H54 (cell line): ENCODE results near the gene GRIA2.
A peak's percentile ranks its signal among the peaks of the same experiment; 100 is the strongest.
"Not testable (repeated sequence)": the region's sequence is repeated elsewhere in the genome, so short reads cannot be mapped to it uniquely, and the experiment has no call there.

ENCODE experiments used
- DNase-seq: peaks from one replicate; pipeline ENCODE4 v3.0.0; 2011; ENCODE audit warnings: low spot score, mixed read lengths; ENCODE audit not compliant: insufficient read length
- FAIRE-seq: peaks from 3 replicates; lab custom pipeline; 2011; peaks lifted over from hg19 to GRCh38; lab: Jason Lieb, UNC
- POLR2A ChIP-seq: IDR thresholded peaks from 2 replicates; pipeline ENCODE4 v1.6.1; 2011; ENCODE audit warnings: low read depth, mild to moderate bottlenecking, low read length

The GRIA2 gene

GRCh38 chr4:157225096-157225495 lies 4.6 kb downstream of the GRIA2 start:
- FAIRE-seq (no peak), DNase-seq (no peak)
- TF ChIP-seq POLR2A: no peak

- DNase-seq (no peak), FAIRE-seq (no peak)
- TF ChIP-seq POLR2A: no peak
Observed at GRCh38 chr4:157226035-157226434, 5.5 kb downstream of the GRIA2 start.

GRCh38 chr4:157226601-157227000 lies 6.1 kb downstream of the GRIA2 start:
- DNase-seq: no peak
- FAIRE-seq: no peak
- TF ChIP-seq POLR2A: no peak

GRCh38 chr4:157231525-157231924 lies 11.0 kb downstream of the GRIA2 start:
- no peak for DNase-seq
- FAIRE-seq: no peak
- TF ChIP-seq POLR2A: no peak

GRCh38 chr4:157242871-157243270 lies 22.3 kb downstream of the GRIA2 start:
- no peak for TF ChIP-seq POLR2A
- DNase-seq (no peak), FAIRE-seq (no peak)

- FAIRE-seq (no peak), DNase-seq (no peak)
- no peak for TF ChIP-seq POLR2A
Observed at GRCh38 chr4:157244348-157244747, 23.8 kb downstream of the GRIA2 start.

- no peak for TF ChIP-seq POLR2A
- DNase-seq: no peak
- no peak for FAIRE-seq
Observed at GRCh38 chr4:157245351-157245750, 24.8 kb downstream of the GRIA2 start.

GRCh38 chr4:157246964-157247363 lies 26.4 kb downstream of the GRIA2 start:
- DNase-seq (no peak), FAIRE-seq (no peak)
- TF ChIP-seq POLR2A: no peak

- not testable (repeated sequence) for DNase-seq, FAIRE-seq
Observed at GRCh38 chr4:157258165-157258564, 37.6 kb downstream of the GRIA2 start.

- DNase-seq (no peak), FAIRE-seq (no peak)
- TF ChIP-seq POLR2A: no peak
Observed at GRCh38 chr4:157265281-157265680, 44.8 kb downstream of the GRIA2 start.

GRCh38 chr4:157270108-157270507 lies 49.6 kb downstream of the GRIA2 start:
- TF ChIP-seq POLR2A: no peak
- FAIRE-seq (no peak), DNase-seq (no peak)

GRCh38 chr4:157270552-157270951 lies 50.0 kb downstream of the GRIA2 start:
- FAIRE-seq (no peak), DNase-seq (no peak)
- no peak for TF ChIP-seq POLR2A

- FAIRE-seq (peak; percentile 87), DNase-seq (peak; percentile 2)
- TF ChIP-seq POLR2A: no peak
Observed at GRCh38 chr4:157271166-157271869, 50.8 kb downstream of the GRIA2 start.

GRCh38 chr4:157280673-157281072 lies 60.1 kb downstream of the GRIA2 start:
- DNase-seq (no peak), FAIRE-seq (no peak)
- TF ChIP-seq POLR2A: no peak

GRCh38 chr4:157282019-157282418 lies 61.5 kb downstream of the GRIA2 start:
- DNase-seq: no peak
- TF ChIP-seq POLR2A: no peak
- FAIRE-seq: no peak

- TF ChIP-seq POLR2A: no peak
- no peak for DNase-seq
- FAIRE-seq: no peak
Observed at GRCh38 chr4:157287445-157287844, 66.9 kb downstream of the GRIA2 start.
